Measurements from ENCODE around the gene C22orf31.
A peak's percentile ranks its signal among the peaks of the same experiment; 100 is the strongest.

C22orf31 gene

GRCh38 chr22:29080106-29080975 lies 18.7 kb upstream of the C22orf31 start:
- no peak for DNase-seq

GRCh38 chr22:29079218-29079901 lies 17.7 kb upstream of the C22orf31 start:
- peak; percentile 94 for DNase-seq

- DNase-seq, result no peak
These were observed 17.2 kb upstream of the C22orf31 start for GRCh38 chr22:29078869-29079207.

- DNase-seq, result no peak
These were observed 16.6 kb upstream of the C22orf31 start for GRCh38 chr22:29078036-29078868.

GRCh38 chr22:29074276-29074772 lies 12.7 kb upstream of the C22orf31 start:
- no peak for DNase-seq

GRCh38 chr22:29073618-29074275 lies 12.1 kb upstream of the C22orf31 start:
- peak; percentile 58 for DNase-seq

GRCh38 chr22:29072979-29073617 lies 11.5 kb upstream of the C22orf31 start, which contains the start of gene KREMEN1:
Gene KREMEN1 (plus strand): TSS chr22:29073035. CDS start chr22:29073131, 96 bp downstream.
- DNase-seq, result no peak

- DNase-seq, result peak; percentile 91
These were observed 10.8 kb upstream of the C22orf31 start for GRCh38 chr22:29072193-29072978.

GRCh38 chr22:29071261-29072045 lies 9.8 kb upstream of the C22orf31 start:
- DNase-seq, result peak; percentile 88

- DNase-seq, result no peak
These were observed 8.9 kb upstream of the C22orf31 start for GRCh38 chr22:29070490-29070889.

- no peak for DNase-seq
These were observed 7.8 kb upstream of the C22orf31 start for GRCh38 chr22:29069463-29069862.

- no peak for DNase-seq
These were observed 4.0 kb upstream of the C22orf31 start for GRCh38 chr22:29065468-29066190.

GRCh38 chr22:29062286-29062821 lies 723 bp upstream of the C22orf31 start:
- no peak for DNase-seq

- DNase-seq, result no peak
These were observed 700 bp downstream of the C22orf31 start for GRCh38 chr22:29060931-29061330.

GRCh38 chr22:29060251-29060869 lies 1.3 kb downstream of the C22orf31 start:
- DNase-seq, result no peak

- no peak for DNase-seq
These were observed 5.2 kb downstream of the C22orf31 start for GRCh38 chr22:29056472-29056871.

- no peak for DNase-seq
These were observed 6.3 kb downstream of the C22orf31 start for GRCh38 chr22:29055192-29055830.

GRCh38 chr22:29054251-29054767 lies 7.3 kb downstream of the C22orf31 start:
- no peak for DNase-seq

Measured in hematopoietic multipotent progenitor cell treated with erythropoietin and hydrocortisone succinate and interleukin-3 and kit ligand, for 6 days (in vitro differentiated cells).